ENCODE data around the gene MC4R.
A peak's percentile ranks its signal among the peaks of the same experiment; 100 is the strongest.
"Not testable (repeated sequence)": the region's sequence is repeated elsewhere in the genome, so short reads cannot be mapped to it uniquely, and the experiment has no call there.

Gene MC4R

DNA sequence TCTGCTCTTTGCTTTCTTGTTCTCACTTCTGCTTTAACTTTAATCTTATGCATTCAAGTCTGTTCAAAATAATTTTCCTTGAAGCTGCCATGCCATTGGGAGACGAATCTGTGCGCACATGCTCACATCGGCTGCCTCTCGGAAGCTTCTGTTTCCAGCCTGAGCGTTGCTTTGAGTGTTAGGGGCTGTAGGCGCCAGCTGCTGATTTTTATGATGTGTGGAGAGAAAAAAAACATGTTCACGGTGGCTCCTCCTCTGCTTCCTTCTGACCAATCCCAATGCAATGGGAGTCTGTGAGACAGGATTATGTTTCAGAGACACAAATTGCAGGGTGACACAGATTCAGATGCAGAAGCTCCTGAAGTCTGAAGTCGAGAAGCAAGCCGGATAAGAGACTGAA is at the start of gene MC4R:
Gene MC4R (minus strand): TSS at position 180 of the 400 bp plus-strand sequence. CDS start 426 bp downstream, outside the sequence.
- H3K27ac ChIP-seq (ENCODE audit: low read length), result peak within 1 kb of the TSS; percentile 75
- no peak for TF ChIP-seq EZH2 (IDR thresholded peaks at IDR 0.05; ENCODE audit: borderline replicate concordance, low read depth, low read length, severe bottlenecking)
- TF ChIP-seq, protein P1, sequence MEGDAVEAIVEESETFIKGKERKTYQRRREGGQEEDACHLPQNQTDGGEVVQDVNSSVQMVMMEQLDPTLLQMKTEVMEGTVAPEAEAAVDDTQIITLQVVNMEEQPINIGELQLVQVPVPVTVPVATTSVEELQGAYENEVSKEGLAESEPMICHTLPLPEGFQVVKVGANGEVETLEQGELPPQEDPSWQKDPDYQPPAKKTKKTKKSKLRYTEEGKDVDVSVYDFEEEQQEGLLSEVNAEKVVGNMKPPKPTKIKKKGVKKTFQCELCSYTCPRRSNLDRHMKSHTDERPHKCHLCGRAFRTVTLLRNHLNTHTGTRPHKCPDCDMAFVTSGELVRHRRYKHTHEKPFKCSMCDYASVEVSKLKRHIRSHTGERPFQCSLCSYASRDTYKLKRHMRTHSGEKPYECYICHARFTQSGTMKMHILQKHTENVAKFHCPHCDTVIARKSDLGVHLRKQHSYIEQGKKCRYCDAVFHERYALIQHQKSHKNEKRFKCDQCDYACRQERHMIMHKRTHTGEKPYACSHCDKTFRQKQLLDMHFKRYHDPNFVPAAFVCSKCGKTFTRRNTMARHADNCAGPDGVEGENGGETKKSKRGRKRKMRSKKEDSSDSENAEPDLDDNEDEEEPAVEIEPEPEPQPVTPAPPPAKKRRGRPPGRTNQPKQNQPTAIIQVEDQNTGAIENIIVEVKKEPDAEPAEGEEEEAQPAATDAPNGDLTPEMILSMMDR (IDR thresholded peaks at IDR 0.05; ENCODE audit: borderline replicate concordance, extremely low read depth, low read length, poor library complexity, severe bottlenecking), result no peak
- H2AFZ ChIP-seq (ENCODE audit: low read depth, low read length), result peak within 1 kb of the TSS; percentile 73
- H4K20me1 ChIP-seq (ENCODE audit: insufficient read depth, low read length), result no peaks in the 10 kb centered on the region
- DNase-seq, result peak; percentile 73
- H3K9me3 ChIP-seq (ENCODE audit: insufficient read depth, low read length, severe bottlenecking), result no peaks in the 10 kb centered on the region
- H3K9ac ChIP-seq (ENCODE audit: low read depth, low read length), result peak within 1 kb of the TSS; percentile 42
- peak within 1 kb of the TSS; percentile 14 to 51; a peak in 3 of 4 replicates for H3K4me3 ChIP-seq (ENCODE audit: low read depth in 1 of 2, low read length in 2 of 2)
- no peaks in the 10 kb centered on the region for H3K27me3 ChIP-seq (ENCODE audit: insufficient read depth, low read length, poor library complexity)
- no peaks in the 10 kb centered on the region for H3K36me3 ChIP-seq (ENCODE audit: insufficient read depth, low read length)
- H3K4me1 ChIP-seq (ENCODE audit: insufficient read depth, low read length), result peaks cover 23% of the 10 kb centered on the region
- ATAC-seq (ENCODE audit: insufficient read depth, low read depth), result peak; percentile 99
- peak within 1 kb of the TSS; percentile 60 for H3K4me2 ChIP-seq (ENCODE audit: insufficient read depth, low read length)
- H3K79me2 ChIP-seq (ENCODE audit: insufficient read depth, low read length), result no peaks in the 10 kb centered on the region

DNA sequence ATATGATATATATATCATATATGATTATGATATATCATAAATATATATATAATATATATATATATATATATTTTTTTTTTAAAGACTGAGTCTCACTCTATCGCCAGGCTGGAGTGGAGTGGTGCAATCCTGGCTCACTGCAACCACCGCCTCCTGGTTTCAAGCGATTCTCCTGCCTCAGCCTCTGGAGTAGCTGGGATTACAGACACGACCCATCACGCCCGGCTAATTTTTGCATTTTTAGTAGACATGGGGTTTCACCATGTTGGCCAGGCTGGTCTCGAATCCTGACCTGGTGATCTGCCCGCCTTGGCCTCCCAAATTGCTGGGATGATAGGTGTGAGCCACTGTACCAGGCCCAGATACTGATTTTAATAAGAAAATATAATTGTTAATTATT is 49.7 kb upstream of the MC4R start:
- not testable (repeated sequence) for H3K79me2 ChIP-seq (ENCODE audit: insufficient read depth, low read length); DNase-seq; H3K4me2 ChIP-seq (ENCODE audit: insufficient read depth, low read length); H3K27ac ChIP-seq (ENCODE audit: low read length); H4K20me1 ChIP-seq (ENCODE audit: insufficient read depth, low read length); H3K27me3 ChIP-seq (ENCODE audit: insufficient read depth, low read length, poor library complexity); H3K4me1 ChIP-seq (ENCODE audit: insufficient read depth, low read length); H3K36me3 ChIP-seq (ENCODE audit: insufficient read depth, low read length); H2AFZ ChIP-seq (ENCODE audit: low read depth, low read length); H3K9ac ChIP-seq (ENCODE audit: low read depth, low read length); H3K4me3 ChIP-seq (ENCODE audit: low read depth in 1 of 2, low read length in 2 of 2); H3K9me3 ChIP-seq (ENCODE audit: insufficient read depth, low read length, severe bottlenecking); ATAC-seq (ENCODE audit: insufficient read depth, low read depth)

DNA sequence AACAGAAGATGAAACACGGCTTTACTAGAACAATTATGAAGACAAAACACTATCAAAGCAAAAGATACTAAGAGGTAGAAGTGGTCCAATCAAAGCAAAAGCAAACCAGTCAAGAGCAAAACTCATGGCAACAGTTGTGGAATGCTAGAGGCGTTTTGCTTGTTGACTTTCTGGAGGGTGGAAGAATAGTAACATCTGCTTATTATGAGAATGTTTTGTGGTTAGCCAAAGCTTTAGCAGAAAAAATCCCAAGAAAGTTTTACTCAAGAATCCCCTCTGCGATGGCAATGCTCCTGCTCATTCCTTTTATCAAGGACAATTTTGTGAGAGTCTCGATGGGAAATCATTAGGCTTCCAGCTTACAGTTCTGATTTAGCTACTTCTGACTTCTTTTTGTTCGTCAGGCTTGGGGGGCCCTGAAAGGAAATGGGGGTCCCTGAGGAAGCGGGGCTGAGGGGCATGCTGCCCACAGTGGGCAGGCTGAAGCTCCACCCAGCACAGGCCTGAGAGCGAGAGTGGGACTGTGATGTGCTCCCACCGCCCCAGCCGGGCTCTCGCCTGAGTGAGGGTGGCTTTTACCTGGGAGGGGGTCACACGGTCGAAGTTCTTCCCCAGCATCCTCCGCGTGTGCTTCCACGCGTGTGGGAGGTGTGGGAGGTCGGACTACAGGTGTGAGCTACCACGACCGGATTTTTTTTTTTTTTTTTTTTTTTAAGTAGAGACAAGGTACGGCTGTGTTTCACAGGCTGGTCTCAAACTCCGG is 49.0 kb upstream of the MC4R start:
- Histone ChIP-seq H3K9ac (ENCODE audit: low read depth, low read length) (no peak overlapping the region), H3K27ac (ENCODE audit: low read length) (no peak overlapping the region), H3K36me3 (ENCODE audit: insufficient read depth, low read length) (no peaks in the 10 kb centered on the region), H3K9me3 (ENCODE audit: insufficient read depth, low read length, severe bottlenecking) (no peaks in the 10 kb centered on the region), H3K4me2 (ENCODE audit: insufficient read depth, low read length) (no peak overlapping the region), H4K20me1 (ENCODE audit: insufficient read depth, low read length) (no peaks in the 10 kb centered on the region), H3K4me1 (ENCODE audit: insufficient read depth, low read length) (no peaks in the 10 kb centered on the region), H2AFZ (ENCODE audit: low read depth, low read length) (no peak overlapping the region), H3K79me2 (ENCODE audit: insufficient read depth, low read length) (no peaks in the 10 kb centered on the region), H3K4me3 (ENCODE audit: low read depth in 1 of 2, low read length in 2 of 2) (no peak overlapping the region), H3K27me3 (ENCODE audit: insufficient read depth, low read length, poor library complexity) (no peaks in the 10 kb centered on the region)
- TF ChIP-seq, protein P1 (IDR thresholded peaks at IDR 0.05; ENCODE audit: borderline replicate concordance, extremely low read depth, low read length, poor library complexity, severe bottlenecking), result no peak
- TF ChIP-seq EZH2 (IDR thresholded peaks at IDR 0.05; ENCODE audit: borderline replicate concordance, low read depth, low read length, severe bottlenecking), result no peak
- ATAC-seq (ENCODE audit: insufficient read depth, low read depth) (no peak), DNase-seq (no peak)

DNA sequence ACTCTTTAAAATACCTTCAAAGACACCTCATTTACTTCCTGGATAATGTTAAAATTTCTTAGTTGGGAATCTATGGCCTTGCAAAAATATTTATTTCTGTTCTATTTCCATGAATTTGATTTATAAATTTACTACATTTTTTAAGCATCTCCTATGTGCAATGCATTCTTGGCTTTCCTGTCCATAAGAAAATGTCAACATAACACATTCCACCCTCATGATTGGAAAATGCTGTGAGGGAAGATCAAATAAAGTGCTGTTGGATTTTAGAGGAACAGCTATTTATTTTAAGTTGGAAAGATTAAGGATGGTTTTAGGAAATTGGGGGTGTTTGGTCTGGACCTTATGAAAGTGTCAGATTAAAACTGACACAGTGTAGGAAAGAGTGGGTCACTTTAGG is 45.4 kb upstream of the MC4R start:
- Histone ChIP-seq H3K9me3 (ENCODE audit: insufficient read depth, low read length, severe bottlenecking) (no peaks in the 10 kb centered on the region), H4K20me1 (ENCODE audit: insufficient read depth, low read length) (no peaks in the 10 kb centered on the region), H3K27ac (ENCODE audit: low read length) (no peak overlapping the region), H3K4me1 (ENCODE audit: insufficient read depth, low read length) (no peaks in the 10 kb centered on the region), H3K4me2 (ENCODE audit: insufficient read depth, low read length) (no peak overlapping the region), H3K9ac (ENCODE audit: low read depth, low read length) (no peak overlapping the region), H3K79me2 (ENCODE audit: insufficient read depth, low read length) (no peaks in the 10 kb centered on the region), H3K4me3 (ENCODE audit: low read depth in 1 of 2, low read length in 2 of 2) (no peak overlapping the region), H2AFZ (ENCODE audit: low read depth, low read length) (no peak overlapping the region), H3K36me3 (ENCODE audit: insufficient read depth, low read length) (no peaks in the 10 kb centered on the region), H3K27me3 (ENCODE audit: insufficient read depth, low read length, poor library complexity) (no peaks in the 10 kb centered on the region)
- ATAC-seq (ENCODE audit: insufficient read depth, low read depth) (no peak), DNase-seq (no peak)
- no peak for TF ChIP-seq EZH2 (IDR thresholded peaks at IDR 0.05; ENCODE audit: borderline replicate concordance, low read depth, low read length, severe bottlenecking)
- TF ChIP-seq, protein P1 (IDR thresholded peaks at IDR 0.05; ENCODE audit: borderline replicate concordance, extremely low read depth, low read length, poor library complexity, severe bottlenecking), result no peak
